ENCODE results near the gene NAT14. TPM values are rescaled to one million over a fixed set of nuclear protein-coding genes. Genes with fewer than 3 reads are reported as not detected.

Gene NAT14
- total RNA-seq, 4 donors from 2014 or later, result 2.5 to 5.3 (median 4.1) TPM

- WGBS, 2 donors, result 12% methylated on average over 20 to 27 of the region's 27 CpGs
- TF ChIP-seq POLR2A (IDR thresholded peaks at IDR 0.05) (peak in 1 of 2 donors; percentile 18), CTCF (IDR thresholded peaks at IDR 0.05) (no peak)
- peak overlapping the region; percentile 49 for H3K4me3 ChIP-seq (ENCODE audit: low read depth, poor library complexity, severe bottlenecking)
- DNase-seq (ENCODE audit: low spot score in 2 of 2), result no peak
- intact Hi-C loops (cut with DNase I; ENCODE audit: low total_unique reads), result no loop called here
These were observed 22.9 kb upstream of the NAT14 start for GRCh38 chr19:55461974-55462626.

GRCh38 chr19:55462722-55463121, 22.3 kb upstream of the NAT14 start:
- WGBS, 2 donors, result 79 to 80% methylated on average over 11 of the region's 11 CpGs
- DNase-seq (ENCODE audit: low spot score in 2 of 2), result no peak
- TF ChIP-seq POLR2A (IDR thresholded peaks at IDR 0.05) (no peak), CTCF (IDR thresholded peaks at IDR 0.05) (no peak)
- H3K4me3 ChIP-seq (ENCODE audit: low read depth, poor library complexity, severe bottlenecking), result no peak overlapping the region
- intact Hi-C loops (cut with DNase I; ENCODE audit: low total_unique reads), result no loop called here

GRCh38 chr19:55463583-55464031, 21.4 kb upstream of the NAT14 start:
- no peak overlapping the region for H3K4me3 ChIP-seq (ENCODE audit: low read depth, poor library complexity, severe bottlenecking)
- DNase-seq (ENCODE audit: low spot score in 2 of 2), result no peak
- intact Hi-C loops (cut with DNase I; ENCODE audit: low total_unique reads), result no loop called here
- TF ChIP-seq POLR2A (IDR thresholded peaks at IDR 0.05) (no peak), CTCF (IDR thresholded peaks at IDR 0.05) (no peak)
- WGBS, 2 donors, result 73 to 84% methylated on average over 10 to 15 of the region's 15 CpGs

GRCh38 chr19:55464039-55464661, 20.8 kb upstream of the NAT14 start:
- TF ChIP-seq POLR2A (IDR thresholded peaks at IDR 0.05), result no peak
- TF ChIP-seq CTCF (IDR thresholded peaks at IDR 0.05), result no peak
- intact Hi-C loops (cut with DNase I; ENCODE audit: low total_unique reads), result no loop called here
- DNase-seq (ENCODE audit: low spot score in 2 of 2), result no peak
- 72 to 80% methylated on average over 21 to 22 of the region's 23 CpGs for WGBS, 2 donors
- no peak overlapping the region for H3K4me3 ChIP-seq (ENCODE audit: low read depth, poor library complexity, severe bottlenecking)

GRCh38 chr19:55464662-55465054, 20.3 kb upstream of the NAT14 start, which contains the start of gene C19orf85:
Gene C19orf85 (minus strand): TSS chr19:55464751. CDS start chr19:55464554, 197 bp downstream.
- no peak within 1 kb of the TSS for H3K4me3 ChIP-seq (ENCODE audit: low read depth, poor library complexity, severe bottlenecking)
- DNase-seq (ENCODE audit: low spot score in 2 of 2), result no peak
- intact Hi-C loops (cut with DNase I; ENCODE audit: low total_unique reads), result no loop called here
- TF ChIP-seq POLR2A (IDR thresholded peaks at IDR 0.05) (no peak), CTCF (IDR thresholded peaks at IDR 0.05) (no peak)
- 73 to 80% methylated on average over 14 of the region's 14 CpGs for WGBS, 2 donors

Measured in lower leg skin (tissue), 4 donors.